Measurements from ENCODE around the gene SLC6A5. TPM values are rescaled to one million over a fixed set of nuclear protein-coding genes. Genes with fewer than 3 reads are reported as not detected.

Gene SLC6A5
- total and polyA plus RNA-seq, 2 of the 4 experiments (the other 2 are of a cell fraction), result not detected

- WGBS, 2 experiments (ENCODE audit: extremely low coverage in 2 of 2, insufficient read length in 1 of 2), result no CpG with 5 or more reads among the region's 3 CpGs
- no peaks in the 10 kb centered on the region for H3K9me3 ChIP-seq (ENCODE audit: control insufficient read depth, insufficient read depth, low read length)
- no peak overlapping the region for H3K14ac ChIP-seq (replicated peaks; ENCODE audit: low read depth, low read length)
- ChIA-PET POLR2A (ENCODE audit: unreplicated experiment) (no interaction called here), CTCF (interaction anchor here (0.7 kb wide), 1 partner anchor 17 kb away, joined by 3 read pairs; no protein-coding TSS in a partner anchor)
- no peak overlapping the region for H2AK5ac ChIP-seq (ENCODE audit: low read depth, low read length)
- no peak overlapping the region for H3K23ac ChIP-seq (ENCODE audit: low read depth, low read length)
- H3K4me3 ChIP-seq (ENCODE audit: insufficient read depth, low read depth, low read length), result no peak overlapping the region
- H2AFZ ChIP-seq (replicated peaks; ENCODE audit: low read length, poor library complexity), result no peak overlapping the region
- dilution Hi-C loops (cut with HindIII; ENCODE audit: low sequenced_read_pairs, unreplicated experiment), result no loop called here
- H3K27me3 ChIP-seq (ENCODE audit: control insufficient read depth, insufficient read depth, low read length), result no peaks in the 10 kb centered on the region; the same call in 1 of the 2 replicates
- H3K18ac ChIP-seq (ENCODE audit: low read depth, low read length), result no peak overlapping the region
- no peak overlapping the region for H2BK20ac ChIP-seq (ENCODE audit: low read depth, low read length)
- H3K79me1 ChIP-seq (ENCODE audit: low read depth in 1 of 2, low read length in 2 of 2), result no peaks in the 10 kb centered on the region
- H3K4ac ChIP-seq (ENCODE audit: low read depth, low read length), result no peak overlapping the region
- H3K9me1 ChIP-seq (ENCODE audit: insufficient read depth, low read length), result no peaks in the 10 kb centered on the region
- H4K8ac ChIP-seq (ENCODE audit: low read depth in 2 of 2, low read length in 2 of 2), result no peak overlapping the region
- H2AK9ac ChIP-seq (replicated peaks; ENCODE audit: low read depth, low read length, poor library complexity), result no peak overlapping the region
- H3K4me2 ChIP-seq (ENCODE audit: low read depth, low read length), result no peak overlapping the region
- H2BK5ac ChIP-seq (ENCODE audit: low read depth, low read length, poor library complexity, severe bottlenecking), result no peak overlapping the region
- H4K5ac ChIP-seq (ENCODE audit: low read depth, low read length), result no peak overlapping the region
- in situ Hi-C loops (cut with MboI; ENCODE audit: low sequenced_read_pairs), result no loop called here
- no peaks in the 10 kb centered on the region for H3K4me1 ChIP-seq (ENCODE audit: control insufficient read depth, insufficient read depth, low read length)
- ATAC-seq (ENCODE audit: low read depth) (no peak), DNase-seq (no peak)
- no peak overlapping the region for H3K27ac ChIP-seq (ENCODE audit: insufficient read depth, low read length)
- H4K20me1 ChIP-seq (ENCODE audit: insufficient read depth, low read length), result no peaks in the 10 kb centered on the region
- BruUV-seq (replicated peaks), result no TSS peak
- no peak overlapping the region for H2BK15ac ChIP-seq (ENCODE audit: low read depth, low read length)
- no peak overlapping the region for H3K56ac ChIP-seq (ENCODE audit: extremely low read depth, insufficient read depth, low read length)
- H4K91ac ChIP-seq (ENCODE audit: insufficient read depth, low read depth, low read length), result no peak overlapping the region
- intact Hi-C loops (cut with micrococcal nuclease), result no loop called here
- no peak overlapping the region for H2BK120ac ChIP-seq (ENCODE audit: low read depth, low read length)
- no peak for TF ChIP-seq MXI1 (IDR thresholded peaks at IDR 0.05; ENCODE audit: borderline replicate concordance, low read depth, low read length)
- no peak for TF ChIP-seq NFE2L2 (IDR thresholded peaks at IDR 0.05; ENCODE audit: low read depth, low read length)
- no peak for TF ChIP-seq POLR2A (IDR thresholded peaks at IDR 0.05; ENCODE audit: low read depth, low read length)
- H3K9ac ChIP-seq (ENCODE audit: low read depth, low read length), result no peak overlapping the region
- H3K36me3 ChIP-seq (ENCODE audit: control insufficient read depth, insufficient read depth, low read length), result no peaks in the 10 kb centered on the region
These were observed 27.6 kb downstream of the SLC6A5 start for GRCh38 chr11:20627026-20627425.

Measured in IMR-90 (cell line).